ENCODE measurements around the gene XXYLT1. TPM values are rescaled to one million over a fixed set of nuclear protein-coding genes. Genes with fewer than 3 reads are reported as not detected.
A peak's percentile ranks its signal among the peaks of the same experiment; 100 is the strongest.

The XXYLT1 gene
- total RNA-seq, 1 donor from 2014 or later: 2.1 TPM

GRCh38 chr3:195269375-195270078 lies 1.4 kb downstream of the XXYLT1 start:
- intact Hi-C loops (cut with micrococcal nuclease): no loop called here
- DNase-seq (no peak), ATAC-seq (no peak)

GRCh38 chr3:195268576-195269309 lies 2.2 kb downstream of the XXYLT1 start:
- ATAC-seq: no peak
- intact Hi-C loops (cut with micrococcal nuclease): no loop called here
- DNase-seq: no peak

- intact Hi-C loops (cut with micrococcal nuclease): no loop called here
- ATAC-seq (no peak), DNase-seq (no peak)
Measured at GRCh38 chr3:195267096-195267495, 3.9 kb downstream of the XXYLT1 start.

GRCh38 chr3:195266428-195266827 lies 4.5 kb downstream of the XXYLT1 start:
- ATAC-seq (no peak), DNase-seq (no peak)
- intact Hi-C loops (cut with micrococcal nuclease): no loop called here

GRCh38 chr3:195265363-195265976 lies 5.5 kb downstream of the XXYLT1 start:
- no peak for ATAC-seq
- DNase-seq: no peak
- intact Hi-C loops (cut with micrococcal nuclease): no loop called here

- DNase-seq (no peak), ATAC-seq (no peak)
- intact Hi-C loops (cut with micrococcal nuclease): no loop called here
Measured at GRCh38 chr3:195263925-195264600, 6.9 kb downstream of the XXYLT1 start.

- intact Hi-C loops (cut with micrococcal nuclease): no loop called here
- DNase-seq (no peak), ATAC-seq (no peak)
Measured at GRCh38 chr3:195263193-195263924, 7.6 kb downstream of the XXYLT1 start.

- intact Hi-C loops (cut with micrococcal nuclease): no loop called here
- no peak for DNase-seq
- no peak for ATAC-seq
Measured at GRCh38 chr3:195261925-195262324, 9.0 kb downstream of the XXYLT1 start.

- DNase-seq (peak; percentile 55), ATAC-seq (peak; percentile 17)
- intact Hi-C loops (cut with micrococcal nuclease): no loop called here
Measured at GRCh38 chr3:195260280-195260905, 10.6 kb downstream of the XXYLT1 start.

- intact Hi-C loops (cut with micrococcal nuclease): loop anchor here (5.0 to 10.0 kb wide), 2 partner anchors 125 to 577 kb away; no protein-coding TSS in a partner anchor
- ATAC-seq: peak; percentile 84
- peak; percentile 93 for DNase-seq
Measured at GRCh38 chr3:195259475-195260279, 11.3 kb downstream of the XXYLT1 start.

- intact Hi-C loops (cut with micrococcal nuclease): loop anchor here (5.0 to 10.0 kb wide), 2 partner anchors 124 to 577 kb away; no protein-coding TSS in a partner anchor
- ATAC-seq (peak; percentile 3), DNase-seq (peak; percentile 36)
Measured at GRCh38 chr3:195259154-195259474, 11.8 kb downstream of the XXYLT1 start.

GRCh38 chr3:195258449-195259153 lies 12.4 kb downstream of the XXYLT1 start:
- DNase-seq (no peak), ATAC-seq (peak; percentile 4)
- intact Hi-C loops (cut with micrococcal nuclease): loop anchor here (5.0 to 10.0 kb wide), 2 partner anchors 124 to 576 kb away; no protein-coding TSS in a partner anchor

- ATAC-seq (no peak), DNase-seq (no peak)
- intact Hi-C loops (cut with micrococcal nuclease): loop anchor here (5.0 to 10.0 kb wide), 2 partner anchors 123 to 575 kb away; no protein-coding TSS in a partner anchor
Measured at GRCh38 chr3:195257454-195258448, 13.2 kb downstream of the XXYLT1 start.

GRCh38 chr3:195256639-195257453 lies 14.1 kb downstream of the XXYLT1 start:
- intact Hi-C loops (cut with micrococcal nuclease): loop anchor here (5.0 to 10.0 kb wide), 2 partner anchors 122 to 575 kb away; no protein-coding TSS in a partner anchor
- no peak for ATAC-seq
- DNase-seq: no peak

Measured in left ventricle myocardium superior (tissue), 1 donor.